ENCODE measurements around the gene ITGB7. TPM values are rescaled to one million over a fixed set of nuclear protein-coding genes. Genes with fewer than 3 reads are reported as not detected.

ITGB7 gene
- total RNA-seq, 2 experiments from 2014 or later: 166 to 180 TPM

- Mint-ChIP-seq H3K4me1 (ENCODE audit: low read depth) (peaks cover 59% of the 10 kb centered on the region), H3K27me3 (no peaks in the 10 kb centered on the region), H3K36me3 (ENCODE audit: low read depth) (peaks cover 93% of the 10 kb centered on the region), H3K4me3 (peak overlapping the region; percentile 45), H3K27ac (peak overlapping the region; percentile 80), H3K9me3 (no peaks in the 10 kb centered on the region)
- ChIA-PET CTCF (interaction anchor here (1.2 to 1.4 kb wide), 3 partner anchors 18 to 35 kb away, joined by 3 to 4 read pairs (median 4); no protein-coding TSS in a partner anchor), POLR2A (interaction anchor here (0.9 to 2.0 kb wide), 6 partner anchors 8 to 150 kb away, joined by 3 to 18 read pairs (median 4); partner anchors contain the start of genes CSAD, ITGB7, SPRYD3 and ZNF740)
- no peak for DNase-seq
- H3K27ac ChIP-seq (ENCODE audit: low read depth in 1 of 2, low read length in 2 of 2): peak overlapping the region in 1 of 2 donors; percentile 44
- H3K36me3 ChIP-seq (ENCODE audit: insufficient read depth, low read length): peaks cover 85% of the 10 kb centered on the region
- TF ChIP-seq CTCF (IDR thresholded peaks at IDR 0.05): no peak
- no peak overlapping the region for H3K4me3 ChIP-seq (ENCODE audit: low read length)
- no peaks in the 10 kb centered on the region for H3K9me3 ChIP-seq (ENCODE audit: control insufficient read depth in 1 of 2, insufficient read depth in 1 of 2, low read length in 2 of 2)
- intact Hi-C loops (cut with DNase I, micrococcal nuclease): loop anchor here in 1 of 2 experiments (10.0 kb wide), 1 partner anchor 130 kb away; no protein-coding TSS in a partner anchor
- ATAC-seq (ENCODE audit: poor library complexity): no peak
- peaks cover 57% of the 10 kb centered on the region for H3K4me1 ChIP-seq (ENCODE audit: insufficient read depth, low read length)
- no peaks in the 10 kb centered on the region for H3K27me3 ChIP-seq (ENCODE audit: control insufficient read depth in 1 of 2, insufficient read depth in 2 of 2, low read length in 2 of 2)
These were observed 12.1 kb downstream of the ITGB7 start for GRCh38 chr12:53194973-53195372.

GRCh38 chr12:53193985-53194716, 12.9 kb downstream of the ITGB7 start:
- Mint-ChIP-seq H3K27me3 (no peaks in the 10 kb centered on the region), H3K36me3 (ENCODE audit: low read depth) (peaks cover 95% of the 10 kb centered on the region), H3K4me3 (no peak overlapping the region), H3K4me1 (ENCODE audit: low read depth) (peaks cover 54% of the 10 kb centered on the region), H3K27ac (peak overlapping the region; percentile 80), H3K9me3 (no peaks in the 10 kb centered on the region)
- no peak for TF ChIP-seq CTCF (IDR thresholded peaks at IDR 0.05)
- no peak for ATAC-seq (ENCODE audit: poor library complexity)
- H3K4me3 ChIP-seq (ENCODE audit: low read length): no peak overlapping the region
- ChIA-PET POLR2A (interaction anchor here (0.9 to 2.0 kb wide), 4 partner anchors 8 to 115 kb away, joined by 3 to 18 read pairs (median 4); partner anchors contain the start of genes CSAD, ITGB7, SPRYD3 and ZNF740), CTCF (interaction anchor here (1.3 to 1.4 kb wide), 2 partner anchors 19 to 35 kb away, joined by 4 read pairs; no protein-coding TSS in a partner anchor)
- peaks cover 85% of the 10 kb centered on the region for H3K36me3 ChIP-seq (ENCODE audit: insufficient read depth, low read length)
- intact Hi-C loops (cut with DNase I, micrococcal nuclease): loop anchor here in 1 of 2 experiments (10.0 kb wide), 1 partner anchor 129 kb away; no protein-coding TSS in a partner anchor
- DNase-seq: no peak
- peaks cover 50% of the 10 kb centered on the region for H3K4me1 ChIP-seq (ENCODE audit: insufficient read depth, low read length)
- H3K27me3 ChIP-seq (ENCODE audit: control insufficient read depth in 1 of 2, insufficient read depth in 2 of 2, low read length in 2 of 2): no peaks in the 10 kb centered on the region
- peak overlapping the region in 1 of 2 donors; percentile 22 for H3K27ac ChIP-seq (ENCODE audit: low read depth in 1 of 2, low read length in 2 of 2)
- no peaks in the 10 kb centered on the region for H3K9me3 ChIP-seq (ENCODE audit: control insufficient read depth in 1 of 2, insufficient read depth in 1 of 2, low read length in 2 of 2)

GRCh38 chr12:53193040-53193439, 14.0 kb downstream of the ITGB7 start:
- intact Hi-C loops (cut with DNase I, micrococcal nuclease): loop anchor here in 1 of 2 experiments (10.0 kb wide), 1 partner anchor 128 kb away; no protein-coding TSS in a partner anchor
- CTCF ChIA-PET: no interaction called here
- no peaks in the 10 kb centered on the region for H3K27me3 Mint-ChIP-seq
- ATAC-seq (ENCODE audit: poor library complexity) (no peak), DNase-seq (no peak)
- Histone ChIP-seq H3K36me3 (ENCODE audit: insufficient read depth, low read length) (peaks cover 93% of the 10 kb centered on the region), H3K27ac (ENCODE audit: low read depth in 1 of 2, low read length in 2 of 2) (no peak overlapping the region), H3K4me3 (ENCODE audit: low read length) (no peak overlapping the region), H3K4me1 (ENCODE audit: insufficient read depth, low read length) (peaks cover 39% of the 10 kb centered on the region), H3K27me3 (ENCODE audit: control insufficient read depth in 1 of 2, insufficient read depth in 2 of 2, low read length in 2 of 2) (no peaks in the 10 kb centered on the region), H3K9me3 (ENCODE audit: control insufficient read depth in 1 of 2, insufficient read depth in 1 of 2, low read length in 2 of 2) (no peaks in the 10 kb centered on the region)
- peaks cover 43% of the 10 kb centered on the region for H3K4me1 Mint-ChIP-seq (ENCODE audit: low read depth)
- TF ChIP-seq CTCF (IDR thresholded peaks at IDR 0.05): no peak
- H3K36me3 Mint-ChIP-seq (ENCODE audit: low read depth): peaks cover 95% of the 10 kb centered on the region
- no peaks in the 10 kb centered on the region for H3K9me3 Mint-ChIP-seq
- POLR2A ChIA-PET: interaction anchor here (0.7 to 1.1 kb wide), 3 partner anchors 11 to 27 kb away, joined by 3 read pairs; partner anchors contain the start of genes CSAD and ZNF740
- peak overlapping the region; percentile 25 for H3K4me3 Mint-ChIP-seq
- H3K27ac Mint-ChIP-seq: peak overlapping the region; percentile 80

Measured in CD4-positive, alpha-beta T cell (primary cell).